Neural cell (in vitro differentiated cells): Measurements from ENCODE around the gene GSDMA.

Source experiments
- CTCF ChIP-seq: fragments of 450-650 bp; IDR thresholded peaks from 2 replicates; pipeline ENCODE4 v1.5.1; 2014; ENCODE audit warnings: antibody characterized with exemption, mild to moderate bottlenecking, moderate library complexity; ENCODE audit not compliant: poor library complexity, severe bottlenecking
- EP300 ChIP-seq: fragments of 450-650 bp; conservative IDR thresholded peaks from 2 replicates; pipeline ENCODE4 v1.6.1; 2014; ENCODE audit warnings: antibody characterized with exemption, mild to moderate bottlenecking, moderate library complexity; ENCODE audit not compliant: poor library complexity, severe bottlenecking
- EZH2 ChIP-seq: fragments of 200-600, 300-800 bp; shearing (Covaris generic), sonication (generic); IDR thresholded peaks from 2 replicates; pipeline ENCODE4 v1.6.1; 2014; ENCODE audit warnings: antibody characterized with exemption, low read length, borderline replicate concordance, mild to moderate bottlenecking; ENCODE audit not compliant: insufficient read depth, poor library complexity, severe bottlenecking
- MXI1 ChIP-seq: fragments of 450-650 bp; conservative IDR thresholded peaks from 2 replicates; pipeline ENCODE4 v1.6.1; 2014; ENCODE audit warnings: antibody characterized with exemption, mild to moderate bottlenecking; ENCODE audit not compliant: poor library complexity, severe bottlenecking
- POLR2AphosphoS5 ChIP-seq: IDR thresholded peaks from 2 replicates; pipeline ENCODE4 v1.6.1; 2012
- RAD21 ChIP-seq: fragments of 450-650 bp; conservative IDR thresholded peaks from 2 replicates; pipeline ENCODE4 v1.6.1; 2014; ENCODE audit warnings: antibody characterized with exemption, mild to moderate bottlenecking, moderate library complexity
- REST ChIP-seq: IDR thresholded peaks from 2 replicates; pipeline ENCODE4 v1.6.1; 2012; ENCODE audit warnings: borderline replicate concordance
- SMC3 ChIP-seq: fragments of 450-650 bp; conservative IDR thresholded peaks from 2 replicates; pipeline ENCODE4 v1.6.1; 2014; ENCODE audit warnings: antibody characterized with exemption, mild to moderate bottlenecking, moderate library complexity; ENCODE audit not compliant: poor library complexity
- TAF1 ChIP-seq: IDR thresholded peaks from 2 replicates; pipeline ENCODE4 v1.6.1; 2012; ENCODE audit warnings: low read depth

GRCh38 chr17:39972271-39972670 lies 9.5 kb downstream of the GSDMA start:
- TF ChIP-seq CTCF (no peak), POLR2AphosphoS5 (no peak), RAD21 (no peak), TAF1 (no peak), EP300 (no peak), REST (no peak), EZH2 (no peak), SMC3 (no peak), MXI1 (no peak)
